ENCODE results near the gene MLEC.

DNA sequence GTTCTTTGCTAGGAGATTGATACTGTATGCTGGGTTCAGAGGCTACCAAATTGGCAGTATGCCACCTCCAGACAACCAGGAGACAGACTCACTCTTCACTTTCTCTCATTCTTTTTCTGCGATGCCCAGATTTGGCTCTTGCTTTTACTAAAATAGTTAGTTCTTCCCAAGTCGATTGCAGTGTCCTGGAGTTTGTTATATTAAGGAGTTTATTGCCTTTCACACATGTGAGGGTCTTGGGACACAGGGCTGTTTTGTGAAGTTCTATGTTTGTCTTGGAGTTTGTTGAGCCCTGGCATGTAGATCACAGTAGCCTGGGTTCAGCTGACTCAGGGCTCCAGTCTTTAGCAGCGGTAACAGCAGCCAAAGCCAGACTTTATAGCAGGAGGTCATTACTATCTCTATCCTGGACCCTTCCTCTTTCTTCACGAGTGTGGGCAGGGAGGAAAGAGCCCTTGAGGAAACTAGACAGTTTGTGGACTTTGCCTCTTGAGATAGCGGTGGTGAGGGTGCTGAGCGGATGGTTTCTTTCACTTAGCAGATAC lies 1.6 kb downstream of the MLEC start:
- TF ChIP-seq POLR2AphosphoS5 (IDR thresholded peaks at IDR 0.05; ENCODE audit: low read depth, low read length) (no peak), POLR2A (IDR thresholded peaks at IDR 0.05; ENCODE audit: low read depth, low read length) (no peak)
